GM19463 (cell line): ENCODE results near the gene NNT.
"Not testable (repeated sequence)": the region's sequence is repeated elsewhere in the genome, so short reads cannot be mapped to it uniquely, and the experiment has no call there.

Experiments used
- ATAC-seq: cut with Tn5 transposase; IDR thresholded peaks from one replicate; pipeline ENCODE4 v1.9.1; 2021; ENCODE audit warnings: mild to moderate bottlenecking, moderate library complexity; ENCODE audit not compliant: unreplicated experiment

The NNT gene

GRCh38 chr5:43663916-43664315 is 60.9 kb downstream of the NNT start:
- no peak for ATAC-seq

- no peak for ATAC-seq
Measured at GRCh38 chr5:43664501-43665040, 61.6 kb downstream of the NNT start.

- not testable (repeated sequence) for ATAC-seq
Measured at GRCh38 chr5:43665749-43666148, 62.8 kb downstream of the NNT start.

- ATAC-seq = not testable (repeated sequence)
Measured at GRCh38 chr5:43666728-43667127, 63.7 kb downstream of the NNT start.

- not testable (repeated sequence) for ATAC-seq
Measured at GRCh38 chr5:43667379-43667778, 64.4 kb downstream of the NNT start.

- ATAC-seq = no peak
Measured at GRCh38 chr5:43674536-43674935, 71.6 kb downstream of the NNT start.

GRCh38 chr5:43675357-43675756 is 72.4 kb downstream of the NNT start:
- no peak for ATAC-seq

- ATAC-seq = no peak
Measured at GRCh38 chr5:43676083-43676840, 73.3 kb downstream of the NNT start.

GRCh38 chr5:43677253-43677652 is 74.3 kb downstream of the NNT start:
- no peak for ATAC-seq

- ATAC-seq = no peak
Measured at GRCh38 chr5:43679214-43679613, 76.2 kb downstream of the NNT start.

- ATAC-seq = no peak
Measured at GRCh38 chr5:43680286-43680685, 77.3 kb downstream of the NNT start.

GRCh38 chr5:43683884-43684471 is 81.0 kb downstream of the NNT start:
- ATAC-seq = no peak

GRCh38 chr5:43685252-43685950 is 82.4 kb downstream of the NNT start:
- ATAC-seq = no peak

- no peak for ATAC-seq
Measured at GRCh38 chr5:43687275-43687674, 84.3 kb downstream of the NNT start.

GRCh38 chr5:43691275-43691674 is 88.3 kb downstream of the NNT start:
- no peak for ATAC-seq

GRCh38 chr5:43691893-43692292 is 88.9 kb downstream of the NNT start:
- ATAC-seq = no peak

GRCh38 chr5:43693411-43693810 is 90.4 kb downstream of the NNT start:
- no peak for ATAC-seq

GRCh38 chr5:43694027-43694426 is 91.0 kb downstream of the NNT start:
- ATAC-seq = no peak

- not testable (repeated sequence) for ATAC-seq
Measured at GRCh38 chr5:43696444-43696843, 93.5 kb downstream of the NNT start.

- no peak for ATAC-seq
Measured at GRCh38 chr5:43699910-43700309, 96.9 kb downstream of the NNT start.

- no peak for ATAC-seq
Measured at GRCh38 chr5:43700601-43701000, 97.6 kb downstream of the NNT start.

- ATAC-seq = no peak
Measured at GRCh38 chr5:43701227-43701626, 98.2 kb downstream of the NNT start.
